Common myeloid progenitor, CD34-positive (primary cell): ENCODE measurements around the gene CDKN2B-AS1.

Experiments
- CTCF ChIA-PET: fragments of 350-600 bp; sonication (Branson Sonifier 250); formaldehyde crosslinking; loops from one replicate; lab custom pipeline; 2021; ENCODE audit warnings: antibody characterized with exemption; lab: Charles Lee
- POLR2A ChIA-PET: fragments of 350-600 bp; sonication (Branson Sonifier 250); formaldehyde crosslinking; loops from one replicate; lab custom pipeline; 2021; ENCODE audit warnings: antibody characterized with exemption; lab: Charles Lee
- DNase-seq, 3 donors: peaks; one replicate each; pipeline versions ENCODE4 v3.0.0 to v3.0.0-alpha.2; 2013
- H3K27ac ChIP-seq, 2 experiments: 1 replicate in 1 of 2; 2 replicates in 1 of 2; pipeline ENCODE4 v1.7.0; 2013; ENCODE audit warnings: inconsistent platforms in 2 of 2, low read length in 2 of 2, mild to moderate bottlenecking in 2 of 2, low read depth in 1 of 2, moderate library complexity in 1 of 2; ENCODE audit not compliant: severe bottlenecking in 2 of 2, insufficient read depth in 1 of 2, poor library complexity in 1 of 2
- H3K27me3 ChIP-seq, 5 experiments: replicated peaks in 2 of 5; 1 replicate in 3 of 5; 2 replicates in 2 of 5; pipeline versions ENCODE4 v1.6.1 to v1.7.0; 2013; ENCODE audit warnings: low read length in 4 of 5, mild to moderate bottlenecking in 2 of 5, moderate library complexity in 2 of 5, inconsistent platforms in 1 of 5; ENCODE audit not compliant: insufficient read depth in 5 of 5, control insufficient read depth in 4 of 5
- H3K36me3 ChIP-seq, 4 experiments: 1 replicate in 2 of 4; 2 replicates in 2 of 4; pipeline versions ENCODE4 v1.6.1 to v1.7.0; 2013; ENCODE audit warnings: low read length in 3 of 4, control low read depth in 1 of 4, mild to moderate bottlenecking in 1 of 4; ENCODE audit not compliant: control insufficient read depth in 4 of 4, insufficient read depth in 4 of 4
- H3K4me1 ChIP-seq, 4 experiments: 1 replicate in 3 of 4; 2 replicates in 1 of 4; pipeline versions ENCODE4 v1.6.1 to v1.7.1; 2013; ENCODE audit warnings: low read length in 3 of 4, mild to moderate bottlenecking in 3 of 4, control low read depth in 1 of 4, inconsistent platforms in 1 of 4, moderate library complexity in 1 of 4; ENCODE audit not compliant: control insufficient read depth in 4 of 4, insufficient read depth in 4 of 4; ENCODE audit errors: control extremely low read depth in 1 of 4
- H3K4me3 ChIP-seq, 7 experiments: 1 replicate in 4 of 7; 2 replicates in 3 of 7; pipeline versions ENCODE4 v1.5.1 to v1.7.0; 2013; ENCODE audit warnings: mild to moderate bottlenecking in 7 of 7, low read length in 6 of 7, moderate library complexity in 6 of 7, inconsistent platforms in 2 of 7, low read depth in 2 of 7, control low read depth in 1 of 7; ENCODE audit not compliant: insufficient read depth in 4 of 7, control insufficient read depth in 1 of 7; ENCODE audit errors: extremely low read depth in 1 of 7
- H3K9me3 ChIP-seq, 5 experiments: 1 replicate in 4 of 5; 2 replicates in 1 of 5; pipeline versions ENCODE4 v1.6.1 to v1.7.1; 2013; ENCODE audit warnings: low read length in 4 of 5, mild to moderate bottlenecking in 2 of 5, inconsistent platforms in 1 of 5, low read depth in 1 of 5, moderate library complexity in 1 of 5; ENCODE audit not compliant: control insufficient read depth in 4 of 5, insufficient read depth in 2 of 5; ENCODE audit errors: control extremely low read depth in 1 of 5
- WGBS: methylation state at CpG from one replicate; pipeline ENCODE4 v1.1.5; 2013; ENCODE audit not compliant: insufficient coverage; 5-methylcytosine and 5-hydroxymethylcytosine counted together

The CDKN2B-AS1 gene

DNA sequence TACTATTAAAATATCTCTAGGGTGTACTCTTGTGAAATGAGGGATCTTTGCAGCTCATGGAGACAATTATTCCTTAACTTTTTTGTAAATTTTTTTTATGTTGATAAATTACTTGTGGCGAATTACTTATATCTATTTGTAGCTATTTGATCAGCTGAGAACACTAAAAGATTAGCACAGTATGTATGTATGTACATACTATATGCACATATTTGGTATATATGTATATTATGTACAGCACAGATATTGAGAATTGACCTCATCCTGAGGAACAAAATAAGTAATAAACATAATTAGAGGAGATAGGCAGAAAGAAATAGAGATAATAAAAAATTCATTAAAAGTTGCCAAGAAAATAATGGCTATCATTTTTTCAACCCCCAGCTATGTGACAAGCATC, 12.2 kb upstream of the CDKN2B-AS1 start:
- WGBS: no CpG with 5 or more reads among the region's 1 CpG
- no peak for DNase-seq
- Histone ChIP-seq H3K9me3 (peaks cover 0 to 2% (median 0%) of the 10 kb centered on the region in 5 experiments), H3K27me3 (peaks cover 15 to 90% (median 51%) of the 10 kb centered on the region in 5 experiments), H3K4me1 (no peaks in the 10 kb centered on the region), H3K36me3 (no peaks in the 10 kb centered on the region), H3K4me3 (no peak overlapping the region), H3K27ac (no peak overlapping the region)
- POLR2A ChIA-PET: no interaction called here
- CTCF ChIA-PET: interaction anchor here (0.5 to 2.8 kb wide), 4 partner anchors 14 to 440 kb away, joined by 3 to 12 read pairs (median 6); no protein-coding TSS in a partner anchor

DNA sequence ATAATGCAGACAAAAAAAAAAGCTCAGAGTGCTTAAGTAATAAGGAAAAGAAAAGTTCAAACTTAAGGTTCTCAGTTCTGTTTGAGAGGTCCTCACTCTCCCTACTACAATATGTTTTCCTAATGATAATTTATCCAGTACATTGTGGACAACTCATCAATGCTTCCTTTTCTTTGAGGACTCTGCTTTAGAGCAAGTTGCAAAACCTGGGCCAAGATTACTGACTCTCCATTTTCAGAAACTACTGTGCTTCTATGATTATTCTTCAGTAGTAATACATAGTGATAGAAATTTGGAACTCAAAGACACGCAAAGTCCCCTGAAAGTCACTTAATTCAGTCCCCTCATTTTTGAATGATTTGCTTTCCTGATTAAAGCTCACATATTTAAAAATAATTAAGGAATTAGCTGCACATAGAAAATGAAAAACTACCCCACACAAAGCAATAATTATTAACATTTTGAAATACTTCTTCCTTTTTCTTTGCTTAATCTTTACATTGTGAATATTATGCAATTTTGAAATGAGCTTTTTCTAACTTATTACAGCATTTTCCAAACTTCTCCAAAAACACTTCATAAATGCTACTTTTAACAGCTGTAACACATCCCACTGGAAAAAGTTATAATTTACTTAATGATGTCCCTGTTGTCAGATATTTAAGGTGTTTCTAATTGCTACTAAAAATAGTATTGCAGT, 11.6 kb upstream of the CDKN2B-AS1 start:
- peaks cover 15 to 91% (median 49%) of the 10 kb centered on the region in 5 experiments for H3K27me3 ChIP-seq
- H3K4me1 ChIP-seq: no peaks in the 10 kb centered on the region
- DNase-seq: no peak
- peaks cover 0 to 2% (median 0%) of the 10 kb centered on the region in 5 experiments for H3K9me3 ChIP-seq
- WGBS: no CpG with 5 or more reads among the region's 1 CpG
- ChIA-PET POLR2A (no interaction called here), CTCF (interaction anchor here (0.5 to 2.8 kb wide), 4 partner anchors 9 to 447 kb away, joined by 3 to 12 read pairs (median 6); no protein-coding TSS in a partner anchor)
- H3K36me3 ChIP-seq: no peaks in the 10 kb centered on the region
- H3K27ac ChIP-seq: no peak overlapping the region
- H3K4me3 ChIP-seq: no peak overlapping the region

DNA sequence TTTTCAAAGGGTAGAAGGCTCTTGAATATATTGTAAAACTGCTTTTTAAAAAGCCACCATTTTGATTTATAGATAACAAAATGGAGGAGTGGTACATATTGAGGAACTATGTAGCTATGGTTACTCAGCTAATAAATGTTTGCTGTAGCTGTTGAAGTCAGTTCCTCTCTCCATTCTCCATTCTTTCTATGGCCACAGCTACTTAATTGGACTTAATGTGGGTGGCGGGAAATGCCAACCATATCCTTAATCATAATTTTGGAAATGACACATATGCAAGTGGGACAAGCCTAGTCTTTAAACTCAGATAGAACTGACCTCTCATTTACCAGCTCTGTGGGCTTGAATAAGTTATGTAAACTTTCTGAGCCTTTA, 11.0 kb upstream of the CDKN2B-AS1 start:
- POLR2A ChIA-PET: no interaction called here
- peak in 1 of 3 donors; percentile 24 for DNase-seq
- Histone ChIP-seq H3K4me3 (no peak overlapping the region), H3K9me3 (peaks cover 0 to 2% (median 0%) of the 10 kb centered on the region in 5 experiments), H3K27ac (no peak overlapping the region), H3K27me3 (peaks cover 15 to 90% (median 52%) of the 10 kb centered on the region in 5 experiments), H3K4me1 (no peaks in the 10 kb centered on the region), H3K36me3 (no peaks in the 10 kb centered on the region)
- WGBS: no CpG with 5 or more reads among the region's 1 CpG
- CTCF ChIA-PET: interaction anchor here (1.3 to 2.8 kb wide), 3 partner anchors 10 to 24 kb away, joined by 5 to 12 read pairs (median 8); no protein-coding TSS in a partner anchor

- Histone ChIP-seq H3K36me3 (no peaks in the 10 kb centered on the region), H3K4me1 (no peaks in the 10 kb centered on the region), H3K4me3 (no peak overlapping the region), H3K27me3 (peaks cover 12 to 90% (median 53%) of the 10 kb centered on the region in 5 experiments), H3K27ac (no peak overlapping the region), H3K9me3 (peaks cover 0 to 2% (median 1%) of the 10 kb centered on the region in 5 experiments)
- no peak for DNase-seq
- ChIA-PET CTCF (interaction anchor here (1.3 to 2.8 kb wide), 3 partner anchors 10 to 24 kb away, joined by 5 to 12 read pairs (median 8); no protein-coding TSS in a partner anchor), POLR2A (no interaction called here)
Observed at GRCh38 chr9:21984101-21984500, 10.5 kb upstream of the CDKN2B-AS1 start.

DNA sequence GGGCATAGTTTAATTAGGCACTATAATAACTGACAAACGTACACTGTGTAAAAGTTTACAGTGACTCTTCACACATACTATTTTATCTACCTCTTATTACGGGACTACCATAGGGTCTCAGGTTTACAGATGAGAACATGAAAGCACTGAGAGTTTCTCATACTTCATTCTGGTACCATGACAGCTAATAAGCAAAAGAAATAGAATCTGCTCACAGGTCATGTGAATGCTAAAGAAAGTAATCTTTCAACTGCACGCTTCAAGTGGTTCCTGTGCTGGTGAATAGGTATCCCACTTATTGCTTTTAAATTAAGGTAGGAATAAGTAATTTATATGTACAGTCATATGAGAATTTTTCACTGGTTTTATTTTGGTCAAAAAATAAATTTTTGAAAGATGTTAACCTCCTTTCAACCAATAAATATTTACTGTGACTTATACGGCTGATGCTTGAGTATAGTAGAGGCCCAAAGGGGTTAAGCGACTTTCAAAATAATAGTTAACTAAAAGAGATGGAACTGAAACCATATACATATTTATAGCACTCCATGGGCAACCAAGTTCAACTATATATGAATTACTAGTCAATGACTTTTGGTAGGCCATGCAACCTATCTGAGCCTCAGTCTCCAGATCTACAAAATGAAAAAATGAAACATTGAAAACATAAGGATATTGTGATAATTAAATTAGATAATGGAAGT, 8.5 kb upstream of the CDKN2B-AS1 start:
- CTCF ChIA-PET: interaction anchor here (0.6 to 1.4 kb wide), 4 partner anchors 9 to 40 kb away, joined by 3 to 4 read pairs (median 3); no protein-coding TSS in a partner anchor
- POLR2A ChIA-PET: no interaction called here
- no CpG with 5 or more reads among the region's 5 CpGs for WGBS

DNA sequence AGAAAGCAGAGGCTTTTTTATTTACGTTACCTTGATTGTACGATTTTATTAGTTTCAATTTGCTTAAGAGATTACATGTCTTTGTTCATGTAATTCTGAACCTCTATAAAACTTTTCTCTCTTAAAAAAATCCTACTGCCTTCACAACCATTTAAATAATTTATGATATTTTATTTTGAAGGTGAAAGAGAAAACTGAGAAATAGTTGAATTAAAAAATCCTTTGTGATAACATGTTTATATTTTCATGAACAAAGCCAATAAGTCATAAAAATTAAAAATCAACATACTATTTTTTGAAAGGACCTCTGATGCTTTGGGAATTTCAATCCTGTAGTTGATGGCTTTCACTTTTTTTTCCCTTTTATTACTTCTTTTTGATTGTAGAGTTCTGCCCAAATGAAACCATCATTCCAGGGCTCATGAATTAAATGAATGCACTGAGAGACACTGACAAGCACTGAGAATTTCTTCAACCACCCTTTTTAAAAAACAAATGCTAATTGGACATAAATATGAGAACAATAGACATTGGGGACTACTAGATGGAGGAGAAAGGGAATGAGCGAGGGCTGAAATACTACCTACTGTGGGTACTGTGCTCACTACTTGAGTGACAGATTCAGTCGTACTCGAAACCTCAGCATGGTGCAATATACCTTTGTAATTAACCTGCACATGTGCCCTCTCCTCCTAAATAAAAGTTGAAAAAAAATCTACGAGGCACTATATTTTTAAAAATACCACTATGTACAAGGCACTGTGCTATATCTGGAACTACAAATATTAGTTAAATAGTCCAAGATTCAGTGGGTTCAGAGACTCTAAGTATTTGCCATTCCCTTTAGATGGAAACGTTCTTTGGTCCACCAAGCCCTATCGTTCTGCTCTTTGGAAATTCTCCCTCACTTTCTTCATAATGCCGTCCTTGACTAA, 6.3 kb upstream of the CDKN2B-AS1 start:
- ChIA-PET POLR2A (no interaction called here), CTCF (interaction anchor here (0.8 kb wide), 1 partner anchor 20 kb away, joined by 4 read pairs; no protein-coding TSS in a partner anchor)
- no peaks in the 10 kb centered on the region for H3K36me3 ChIP-seq
- DNase-seq: no peak
- no peaks in the 10 kb centered on the region for H3K4me1 ChIP-seq
- 40% methylated on average over 1 of the region's 9 CpGs for WGBS
- no peak overlapping the region for H3K27ac ChIP-seq
- peaks cover 1 to 8% (median 6%) of the 10 kb centered on the region in 5 experiments for H3K9me3 ChIP-seq
- H3K4me3 ChIP-seq: no peak overlapping the region
- peaks cover 16 to 92% (median 63%) of the 10 kb centered on the region in 5 experiments for H3K27me3 ChIP-seq

More for the DNA sequence above, 8.5 kb upstream of the CDKN2B-AS1 start:
- Histone ChIP-seq H3K27ac (no peak overlapping the region), H3K27me3 (peaks cover 14 to 95% (median 55%) of the 10 kb centered on the region in 5 experiments), H3K9me3 (peaks cover 1 to 8% (median 6%) of the 10 kb centered on the region in 5 experiments), H3K4me1 (no peaks in the 10 kb centered on the region), H3K4me3 (no peak overlapping the region), H3K36me3 (no peaks in the 10 kb centered on the region)
- no peak for DNase-seq
